Measurements from ENCODE around the gene RAB34. TPM values are rescaled to one million over a fixed set of nuclear protein-coding genes. Genes with fewer than 3 reads are reported as not detected.
"Not testable (repeated sequence)": the region's sequence is repeated elsewhere in the genome, so short reads cannot be mapped to it uniquely, and the experiment has no call there.

Gene RAB34
- total RNA-seq, 1 donor from 2014 or later, result 21.3 TPM

DNA sequence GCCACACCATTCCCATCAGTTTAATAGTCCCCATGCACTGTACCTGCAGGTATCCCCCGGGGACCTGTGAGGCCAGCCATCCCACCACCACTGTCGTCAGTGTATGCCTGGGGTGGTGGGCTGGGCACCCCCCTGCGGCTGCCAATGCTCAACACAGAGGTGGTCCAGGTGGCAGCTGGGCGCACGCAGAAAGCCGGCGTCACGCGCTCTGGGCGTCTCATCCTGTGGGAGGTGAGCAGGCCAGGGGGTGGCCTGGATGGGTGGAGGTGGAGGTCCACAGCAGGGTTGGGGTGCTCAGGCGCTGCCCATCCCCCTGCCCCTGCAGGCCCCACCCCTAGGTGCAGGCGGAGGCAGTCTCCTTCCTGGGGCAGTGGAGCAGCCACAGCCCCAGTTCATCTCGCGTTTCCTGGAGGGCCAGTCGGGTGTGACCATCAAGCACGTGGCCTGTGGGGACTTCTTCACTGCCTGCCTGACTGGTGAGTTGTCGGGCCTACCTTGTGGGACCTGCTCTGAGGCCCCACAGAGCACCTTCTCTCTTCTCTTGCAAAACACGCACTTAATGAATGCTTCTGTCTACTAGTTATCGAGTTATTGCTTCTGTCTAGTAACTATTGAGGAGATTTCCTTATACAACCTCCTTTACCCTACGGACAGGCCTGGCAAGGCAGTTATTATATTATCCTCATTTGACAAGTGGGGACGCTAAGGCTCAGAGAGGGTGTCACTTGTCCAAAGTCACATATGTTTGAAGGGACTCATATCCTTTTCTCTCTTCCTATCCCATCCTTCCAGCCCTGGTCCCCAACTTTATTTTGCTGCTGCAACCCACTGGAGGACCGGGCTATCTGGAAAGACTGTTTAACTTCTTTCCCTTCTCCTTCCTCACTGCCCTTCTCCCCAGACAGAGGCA, 20.4 kb upstream of the RAB34 start:
- TF ChIP-seq CTCF (IDR thresholded peaks at IDR 0.05), result no peak
- Mint-ChIP-seq H3K9me3 (no peaks in the 10 kb centered on the region), H3K4me3 (peak overlapping the region; percentile 80), H3K36me3 (ENCODE audit: low read depth) (peaks cover 34% of the 10 kb centered on the region), H3K4me1 (peaks cover 97% of the 10 kb centered on the region), H3K27me3 (no peaks in the 10 kb centered on the region), H3K27ac (peak overlapping the region; percentile 99)
- POLR2A ChIA-PET, result interaction anchor here (0.6 to 23.0 kb wide), 10 partner anchors 11 to 213 kb away, joined by 3 to 2384 read pairs (median 5); partner anchors contain the start of genes FLOT2, NEK8, PHF12 and PIGS
- CTCF ChIA-PET, result interaction anchor here (0.7 to 17.6 kb wide), 4 partner anchors 11 to 26 kb away, joined by 3 to 545 read pairs (median 4); partner anchors contain the start of genes NEK8 and TLCD1
- DNase-seq (peak; percentile 75), ATAC-seq (ENCODE audit: low read depth) (peak; percentile 71)
- intact Hi-C loops (cut with micrococcal nuclease), result loop anchor here (1.0 kb wide), 1 partner anchor 10 kb away; the partner anchor contains the start of gene NEK8

DNA sequence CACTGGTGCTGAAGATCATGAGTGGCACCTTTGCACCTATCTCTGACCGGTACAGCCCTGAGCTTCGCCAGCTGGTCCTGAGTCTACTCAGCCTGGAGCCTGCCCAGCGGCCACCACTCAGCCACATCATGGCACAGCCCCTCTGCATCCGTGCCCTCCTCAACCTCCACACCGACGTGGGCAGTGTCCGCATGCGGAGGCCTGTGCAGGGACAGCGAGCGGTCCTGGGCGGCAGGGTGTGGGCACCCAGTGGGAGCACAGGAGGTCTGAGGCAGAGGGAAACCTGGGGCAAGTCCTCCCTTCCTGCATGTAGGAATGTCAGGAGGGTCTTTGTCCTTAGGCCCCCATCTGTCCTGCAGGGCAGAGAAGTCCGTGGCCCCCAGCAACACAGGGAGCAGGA, 19.6 kb upstream of the RAB34 start:
- CTCF ChIA-PET, result interaction anchor here (0.7 to 0.9 kb wide), 2 partner anchors 10 to 11 kb away, joined by 3 read pairs; no protein-coding TSS in a partner anchor
- Mint-ChIP-seq H3K27me3 (no peaks in the 10 kb centered on the region), H3K9me3 (no peaks in the 10 kb centered on the region), H3K36me3 (ENCODE audit: low read depth) (peaks cover 34% of the 10 kb centered on the region), H3K27ac (peak overlapping the region; percentile 99), H3K4me3 (no peak overlapping the region), H3K4me1 (peaks cover 94% of the 10 kb centered on the region)
- ATAC-seq (ENCODE audit: low read depth), result no peak
- intact Hi-C loops (cut with micrococcal nuclease), result no loop called here
- POLR2A ChIA-PET, result interaction anchor here (1.1 to 23.0 kb wide), 2 partner anchors 10 to 12 kb away, joined by 5 to 2384 read pairs; partner anchors contain the start of genes NEK8, RPL23A and TLCD1
- DNase-seq, result no peak
- no peak for TF ChIP-seq CTCF (IDR thresholded peaks at IDR 0.05)

DNA sequence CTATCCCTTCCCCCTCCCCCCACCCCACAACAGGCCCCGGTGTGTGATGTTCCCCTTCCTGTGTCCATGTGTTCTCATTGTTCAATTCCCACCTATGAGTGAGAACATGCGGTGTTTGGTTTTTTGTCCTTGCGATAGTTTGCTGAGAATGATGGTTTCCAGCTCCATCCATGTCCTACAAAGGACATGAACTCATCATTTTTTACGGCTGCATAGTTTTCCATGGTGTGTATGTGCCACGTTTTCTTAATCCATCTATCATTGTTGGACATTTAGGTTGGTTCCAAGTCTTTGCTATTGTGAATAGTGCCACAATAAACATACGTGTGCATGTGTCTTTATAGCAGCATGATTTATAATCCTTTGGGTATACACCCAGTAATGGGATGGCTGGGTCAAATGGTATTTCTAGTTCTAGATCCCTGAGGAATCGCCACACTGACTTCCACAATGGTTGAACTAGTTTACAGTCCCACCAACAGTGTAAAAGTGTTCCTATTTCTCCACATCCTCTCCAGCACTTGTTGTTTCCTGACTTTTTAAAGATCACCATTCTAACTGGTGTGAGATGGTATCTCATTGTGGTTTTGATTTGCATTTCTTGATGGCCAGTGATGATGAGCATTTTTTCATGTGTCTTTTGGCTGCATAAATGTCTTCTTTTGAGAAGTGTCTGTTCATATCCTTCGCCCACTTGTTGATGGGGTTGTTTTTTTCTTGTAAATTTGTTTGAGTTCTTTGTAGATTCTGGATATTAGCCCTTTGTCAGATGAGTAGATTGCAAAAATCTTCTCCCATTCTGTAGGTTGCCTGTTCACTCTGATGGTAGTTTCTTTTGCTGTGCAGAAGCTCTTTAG, 18.5 kb upstream of the RAB34 start:
- intact Hi-C loops (cut with micrococcal nuclease); DNase-seq; H3K27me3 Mint-ChIP-seq; H3K9me3 Mint-ChIP-seq; H3K4me3 Mint-ChIP-seq; ATAC-seq (ENCODE audit: low read depth): not testable (repeated sequence)
- POLR2A ChIA-PET, result interaction anchor here (1.6 to 23.0 kb wide), 4 partner anchors 9 to 16 kb away, joined by 15 to 2384 read pairs (median 1206); partner anchors contain the start of genes NEK8, RPL23A, TLCD1 and TRAF4
- H3K4me1 Mint-ChIP-seq, result peaks cover 84% of the 10 kb centered on the region
- CTCF ChIA-PET, result interaction anchor here (1.0 to 1.4 kb wide), 3 partner anchors 8 to 14 kb away, joined by 3 to 6 read pairs (median 4); no protein-coding TSS in a partner anchor
- H3K36me3 Mint-ChIP-seq (ENCODE audit: low read depth), result peaks cover 28% of the 10 kb centered on the region
- peak overlapping the region; percentile 99 for H3K27ac Mint-ChIP-seq

- POLR2A ChIA-PET, result interaction anchor here (1.6 to 18.0 kb wide), 3 partner anchors 9 to 16 kb away, joined by 15 to 2384 read pairs (median 27); partner anchors contain the start of genes RPL23A, TLCD1 and TRAF4
- Mint-ChIP-seq H3K27ac (peak overlapping the region; percentile 65), H3K36me3 (ENCODE audit: low read depth) (peaks cover 19% of the 10 kb centered on the region), H3K27me3 (no peaks in the 10 kb centered on the region), H3K4me1 (peaks cover 78% of the 10 kb centered on the region), H3K9me3 (no peaks in the 10 kb centered on the region), H3K4me3 (no peak overlapping the region)
- no peak for DNase-seq
- intact Hi-C loops (cut with micrococcal nuclease), result no loop called here
- TF ChIP-seq CTCF (IDR thresholded peaks at IDR 0.05), result no peak
- ATAC-seq (ENCODE audit: low read depth), result no peak
- CTCF ChIA-PET, result interaction anchor here (0.9 to 1.4 kb wide), 4 partner anchors 8 to 15 kb away, joined by 3 to 6 read pairs (median 4); no protein-coding TSS in a partner anchor
Measured at GRCh38 chr17:28735242-28735722, 17.6 kb upstream of the RAB34 start.
